GM19395 (cell line): ENCODE results near the gene TRIM46.
"Not testable (repeated sequence)": the region's sequence is repeated elsewhere in the genome, so short reads cannot be mapped to it uniquely, and the experiment has no call there.

Experiments used
- ATAC-seq: cut with Tn5 transposase; IDR thresholded peaks from one replicate; pipeline ENCODE4 v1.9.1; 2021; ENCODE audit warnings: mild to moderate bottlenecking, moderate library complexity; ENCODE audit not compliant: unreplicated experiment

Gene TRIM46

GRCh38 chr1:155137154-155137949 is 36.3 kb upstream of the TRIM46 start:
- no peak for ATAC-seq

- ATAC-seq = peak; percentile 61
Measured at GRCh38 chr1:155139895-155140629, 33.6 kb upstream of the TRIM46 start, which contains the start of gene DPM3. TSS of gene DPM3 (minus strand) at chr1:155140531. CDS start at chr1:155140240, 291 bp downstream.

- ATAC-seq = no peak
Measured at GRCh38 chr1:155140630-155140953, 33.1 kb upstream of the TRIM46 start.

- ATAC-seq = no peak
Measured at GRCh38 chr1:155141749-155142148, 31.9 kb upstream of the TRIM46 start.

- no peak for ATAC-seq
Measured at GRCh38 chr1:155145491-155145890, 28.2 kb upstream of the TRIM46 start.

- not testable (repeated sequence) for ATAC-seq
Measured at GRCh38 chr1:155155996-155156643, 17.5 kb upstream of the TRIM46 start.

- ATAC-seq = no peak
Measured at GRCh38 chr1:155158991-155159390, 14.7 kb upstream of the TRIM46 start.

GRCh38 chr1:155160128-155160527 is 13.5 kb upstream of the TRIM46 start:
- ATAC-seq = no peak

- ATAC-seq = not testable (repeated sequence)
Measured at GRCh38 chr1:155162631-155163030, 11.0 kb upstream of the TRIM46 start.

GRCh38 chr1:155163785-155164184 is 9.9 kb upstream of the TRIM46 start:
- not testable (repeated sequence) for ATAC-seq

GRCh38 chr1:155164625-155165024 is 9.0 kb upstream of the TRIM46 start:
- ATAC-seq = not testable (repeated sequence)

GRCh38 chr1:155166051-155166470 is 7.6 kb upstream of the TRIM46 start:
- no peak for ATAC-seq

GRCh38 chr1:155166471-155167165 is 7.0 kb upstream of the TRIM46 start:
- ATAC-seq = no peak

GRCh38 chr1:155167166-155168104 is 6.2 kb upstream of the TRIM46 start:
- ATAC-seq = no peak

- ATAC-seq = not testable (repeated sequence)
Measured at GRCh38 chr1:155168105-155168445, 5.6 kb upstream of the TRIM46 start.

GRCh38 chr1:155168456-155169210 is 5.0 kb upstream of the TRIM46 start:
- no peak for ATAC-seq

GRCh38 chr1:155169541-155169940 is 4.1 kb upstream of the TRIM46 start:
- no peak for ATAC-seq

GRCh38 chr1:155170101-155170785 is 3.4 kb upstream of the TRIM46 start:
- ATAC-seq = no peak

- ATAC-seq = no peak
Measured at GRCh38 chr1:155170806-155171205, 2.8 kb upstream of the TRIM46 start.
